Subcutaneous abdominal adipose tissue (tissue), 5 donors: ENCODE data around the gene ZNF225.
A peak's percentile ranks its signal among the peaks of the same experiment; 100 is the strongest.
"Not testable (repeated sequence)": the region's sequence is repeated elsewhere in the genome, so short reads cannot be mapped to it uniquely, and the experiment has no call there.

Experiments
- H3K27ac ChIP-seq: one replicate; pipeline ENCODE4 v1.7.0; 2013; ENCODE audit warnings: low read depth, mild to moderate bottlenecking, inconsistent platforms, low read length, moderate library complexity
- H3K27me3 ChIP-seq, 5 donors: one replicate each; pipeline ENCODE4 v1.7.0; 2013; ENCODE audit warnings: low read length in 5 of 5, inconsistent platforms in 1 of 5; ENCODE audit not compliant: control insufficient read depth in 5 of 5, insufficient read depth in 4 of 5
- H3K36me3 ChIP-seq, 5 donors: one replicate each; pipeline ENCODE4 v1.7.0; 2013; ENCODE audit warnings: low read length in 5 of 5; ENCODE audit not compliant: control insufficient read depth in 5 of 5, insufficient read depth in 5 of 5
- H3K4me1 ChIP-seq, 5 donors: one replicate each; pipeline ENCODE4 v1.7.0; 2013; ENCODE audit warnings: low read length in 5 of 5, mild to moderate bottlenecking in 3 of 5, moderate library complexity in 1 of 5; ENCODE audit not compliant: control insufficient read depth in 5 of 5, insufficient read depth in 5 of 5
- H3K4me3 ChIP-seq, 5 donors: one replicate each; pipeline ENCODE4 v1.7.0; 2013; ENCODE audit warnings: low read length in 5 of 5, low read depth in 1 of 5
- H3K9ac ChIP-seq, 5 donors: one replicate each; pipeline ENCODE4 v1.7.0; 2013; ENCODE audit warnings: low read length in 5 of 5, mild to moderate bottlenecking in 4 of 5, moderate library complexity in 3 of 5
- H3K9me3 ChIP-seq, 5 donors: one replicate each; pipeline ENCODE4 v1.7.0; 2013; ENCODE audit warnings: low read length in 5 of 5; ENCODE audit not compliant: control insufficient read depth in 5 of 5
- donor health status: healthy.
- donor health status: healthy.
- donor health status: healthy.
- donor health status: healthy.
- donor health status: healthy.

ZNF225 gene

DNA sequence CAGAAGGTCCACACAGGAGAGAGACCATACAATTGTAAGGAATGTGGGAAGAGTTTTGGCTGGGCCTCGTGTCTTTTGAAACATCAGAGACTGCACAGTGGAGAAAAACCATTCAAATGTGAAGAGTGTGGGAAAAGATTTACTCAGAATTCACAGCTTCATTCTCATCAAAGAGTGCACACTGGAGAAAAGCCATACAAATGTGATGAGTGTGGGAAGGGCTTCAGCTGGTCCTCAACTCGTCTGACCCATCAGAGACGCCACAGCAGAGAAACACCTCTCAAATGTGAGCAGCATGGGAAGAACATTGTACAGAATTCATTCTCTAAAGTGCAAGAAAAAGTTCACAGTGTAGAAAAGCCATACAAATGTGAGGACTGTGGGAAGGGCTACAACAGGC lies 5.4 kb upstream of the ZNF225 start:
- Histone ChIP-seq H3K27me3 (no peaks in the 10 kb centered on the region), H3K9ac (peak overlapping the region in 1 of 5 donors; percentile 63), H3K4me1 (peaks cover 3 to 13% (median 10%) of the 10 kb centered on the region in 5 donors), H3K9me3 (peaks cover 43 to 74% (median 56%) of the 10 kb centered on the region in 5 donors), H3K27ac (no peak overlapping the region), H3K4me3 (peak overlapping the region; percentile 32 to 70 (median 49)), H3K36me3 (peaks cover 32 to 48% (median 40%) of the 10 kb centered on the region in 5 donors)

GRCh38 chr19:44109458-44109857 lies 3.7 kb upstream of the ZNF225 start:
- no peaks in the 10 kb centered on the region for H3K27me3 ChIP-seq
- H3K9me3 ChIP-seq, result peaks cover 39 to 61% (median 56%) of the 10 kb centered on the region in 5 donors
- H3K27ac ChIP-seq, result no peak overlapping the region
- peak overlapping the region in 1 of 5 donors; percentile 2 for H3K4me3 ChIP-seq
- H3K4me1 ChIP-seq, result peaks cover 12 to 26% (median 17%) of the 10 kb centered on the region in 5 donors
- no peak overlapping the region for H3K9ac ChIP-seq
- H3K36me3 ChIP-seq, result peaks cover 17 to 31% (median 28%) of the 10 kb centered on the region in 5 donors

GRCh38 chr19:44111910-44112463 lies 1.2 kb upstream of the ZNF225 start:
- no peak overlapping the region for H3K9ac ChIP-seq
- peaks cover 9 to 17% (median 12%) of the 10 kb centered on the region in 5 donors for H3K36me3 ChIP-seq
- peaks cover 8 to 26% (median 18%) of the 10 kb centered on the region in 5 donors for H3K4me1 ChIP-seq
- H3K27me3 ChIP-seq, result no peaks in the 10 kb centered on the region
- peak overlapping the region; percentile 91 to 98 (median 94) for H3K4me3 ChIP-seq
- peaks cover 25 to 43% (median 37%) of the 10 kb centered on the region in 5 donors for H3K9me3 ChIP-seq
- no peak overlapping the region for H3K27ac ChIP-seq

DNA sequence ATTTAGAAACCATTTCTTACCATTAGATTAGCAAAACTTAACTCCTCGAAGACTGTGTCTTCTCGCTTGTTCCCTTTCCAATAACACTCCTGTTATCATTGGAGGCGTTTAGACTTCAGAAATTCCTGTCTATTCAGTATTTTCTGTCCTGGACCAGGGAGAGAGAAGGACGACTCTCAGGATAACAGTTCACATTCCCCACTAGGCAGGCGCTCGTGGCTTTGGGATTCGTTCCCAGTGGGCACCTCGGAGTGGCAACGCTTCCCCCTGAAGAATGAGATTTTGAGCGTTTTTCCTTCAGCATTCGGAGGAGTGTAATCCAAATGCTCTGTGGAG lies 429 bp upstream of the ZNF225 start:
- Histone ChIP-seq H3K27me3 (no peaks in the 10 kb centered on the region), H3K4me1 (peaks cover 2 to 26% (median 18%) of the 10 kb centered on the region in 5 donors), H3K27ac (peak overlapping the region; percentile 34), H3K9me3 (peaks cover 17 to 35% (median 30%) of the 10 kb centered on the region in 5 donors), H3K9ac (peak overlapping the region; percentile 51 to 87 (median 75)), H3K4me3 (peak overlapping the region; percentile 91 to 98 (median 94)), H3K36me3 (peaks cover 10 to 16% (median 10%) of the 10 kb centered on the region in 5 donors)

GRCh38 chr19:44113784-44114390 lies 688 bp downstream of the ZNF225 start:
- Histone ChIP-seq H3K9me3 (peaks cover 10 to 25% (median 21%) of the 10 kb centered on the region in 5 donors), H3K27ac (peak overlapping the region; percentile 75), H3K4me3 (peak overlapping the region; percentile 91 to 98 (median 94)), H3K9ac (peak overlapping the region; percentile 85 to 96 (median 92)), H3K4me1 (peaks cover 0 to 26% (median 18%) of the 10 kb centered on the region in 5 donors), H3K36me3 (peaks cover 10 to 21% (median 19%) of the 10 kb centered on the region in 5 donors), H3K27me3 (no peaks in the 10 kb centered on the region)

- Histone ChIP-seq H3K36me3 (peaks cover 37 to 72% (median 52%) of the 10 kb centered on the region in 5 donors), H3K9me3 (peaks cover 2 to 25% (median 14%) of the 10 kb centered on the region in 5 donors)
- H3K4me3 ChIP-seq, H3K4me1 ChIP-seq, H3K9ac ChIP-seq, H3K27me3 ChIP-seq, H3K27ac ChIP-seq: not testable (repeated sequence)
Observed at GRCh38 chr19:44121162-44121561, 8.0 kb downstream of the ZNF225 start.

DNA sequence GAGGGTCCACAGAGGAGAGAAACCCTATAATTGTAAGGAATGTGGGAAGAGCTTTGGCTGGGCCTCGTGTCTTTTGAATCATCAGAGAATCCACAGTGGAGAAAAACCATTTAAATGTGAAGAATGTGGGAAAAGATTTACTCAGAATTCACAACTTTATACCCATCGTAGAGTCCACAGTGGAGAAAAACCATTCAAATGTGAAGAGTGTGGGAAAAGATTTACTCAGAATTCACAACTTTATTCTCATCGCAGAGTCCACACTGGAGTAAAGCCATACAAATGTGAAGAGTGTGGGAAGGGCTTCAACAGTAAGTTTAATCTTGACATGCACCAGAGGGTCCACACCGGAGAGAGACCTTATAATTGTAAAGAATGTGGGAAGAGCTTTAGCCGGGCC lies 18.8 kb downstream of the ZNF225 start:
- H3K9ac ChIP-seq, result no peak overlapping the region
- H3K36me3 ChIP-seq, result peaks cover 30 to 49% (median 47%) of the 10 kb centered on the region in 5 donors
- H3K27ac ChIP-seq, result no peak overlapping the region
- H3K4me1 ChIP-seq, result peaks cover 0 to 3% (median 0%) of the 10 kb centered on the region in 5 donors
- peak overlapping the region; percentile 1 to 55 (median 30) for H3K4me3 ChIP-seq
- H3K9me3 ChIP-seq, result peaks cover 37 to 73% (median 60%) of the 10 kb centered on the region in 5 donors
- no peaks in the 10 kb centered on the region for H3K27me3 ChIP-seq

GRCh38 chr19:44141191-44142058 lies 28.2 kb downstream of the ZNF225 start, which contains the start of gene ZNF234:
TSS of gene ZNF234 (plus strand) at chr19:44141554. CDS start at chr19:44144633, 3,079 bp downstream.
- Histone ChIP-seq H3K27ac (peak within 1 kb of the TSS; percentile 79), H3K9ac (peak within 1 kb of the TSS; percentile 86 to 96 (median 92)), H3K9me3 (no peaks in the 10 kb centered on the region), H3K4me3 (peak within 1 kb of the TSS; percentile 90 to 98 (median 94)), H3K4me1 (peaks cover 4 to 18% (median 16%) of the 10 kb centered on the region in 5 donors), H3K36me3 (peaks cover 12 to 23% (median 19%) of the 10 kb centered on the region in 5 donors), H3K27me3 (no peaks in the 10 kb centered on the region)

- peak overlapping the region; percentile 86 to 96 (median 92) for H3K9ac ChIP-seq
- peak overlapping the region; percentile 79 for H3K27ac ChIP-seq
Observed at GRCh38 chr19:44142059-44142433, 28.8 kb downstream of the ZNF225 start.

More at GRCh38 chr19:44142059-44142433, 28.8 kb downstream of the ZNF225 start:
- Histone ChIP-seq H3K36me3 (peaks cover 12 to 26% (median 19%) of the 10 kb centered on the region in 5 donors), H3K27me3 (no peaks in the 10 kb centered on the region), H3K4me3 (peak overlapping the region; percentile 90 to 98 (median 94)), H3K9me3 (no peaks in the 10 kb centered on the region), H3K4me1 (peaks cover 4 to 18% (median 16%) of the 10 kb centered on the region in 5 donors)
